ENCODE results near the gene POU6F2.

Gene POU6F2

DNA sequence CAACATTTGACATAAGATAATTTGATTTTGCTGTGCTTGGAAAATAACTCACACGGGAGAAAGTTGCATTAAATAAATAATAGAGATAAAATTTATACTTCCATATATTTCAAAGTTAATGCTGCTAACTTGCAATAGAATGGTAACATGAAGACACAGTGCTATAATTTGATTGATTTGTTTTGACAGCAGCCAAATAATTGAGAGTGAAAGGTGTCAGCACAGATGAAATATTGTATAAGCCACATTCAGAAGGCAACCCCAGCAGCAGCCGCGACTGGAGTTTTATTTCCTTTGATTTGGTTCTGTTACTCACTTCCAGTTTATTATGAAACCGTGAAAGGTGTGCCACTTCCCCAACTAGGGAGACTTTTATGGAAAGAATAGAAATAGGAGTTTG lies 242.2 kb downstream of the POU6F2 start:
- no peak overlapping the region for H3K4me3 ChIP-seq (replicated peaks; ENCODE audit: low read depth, low read length)
- DNase-seq (ENCODE audit: low read depth): no peak
- TF ChIP-seq, protein P1, sequence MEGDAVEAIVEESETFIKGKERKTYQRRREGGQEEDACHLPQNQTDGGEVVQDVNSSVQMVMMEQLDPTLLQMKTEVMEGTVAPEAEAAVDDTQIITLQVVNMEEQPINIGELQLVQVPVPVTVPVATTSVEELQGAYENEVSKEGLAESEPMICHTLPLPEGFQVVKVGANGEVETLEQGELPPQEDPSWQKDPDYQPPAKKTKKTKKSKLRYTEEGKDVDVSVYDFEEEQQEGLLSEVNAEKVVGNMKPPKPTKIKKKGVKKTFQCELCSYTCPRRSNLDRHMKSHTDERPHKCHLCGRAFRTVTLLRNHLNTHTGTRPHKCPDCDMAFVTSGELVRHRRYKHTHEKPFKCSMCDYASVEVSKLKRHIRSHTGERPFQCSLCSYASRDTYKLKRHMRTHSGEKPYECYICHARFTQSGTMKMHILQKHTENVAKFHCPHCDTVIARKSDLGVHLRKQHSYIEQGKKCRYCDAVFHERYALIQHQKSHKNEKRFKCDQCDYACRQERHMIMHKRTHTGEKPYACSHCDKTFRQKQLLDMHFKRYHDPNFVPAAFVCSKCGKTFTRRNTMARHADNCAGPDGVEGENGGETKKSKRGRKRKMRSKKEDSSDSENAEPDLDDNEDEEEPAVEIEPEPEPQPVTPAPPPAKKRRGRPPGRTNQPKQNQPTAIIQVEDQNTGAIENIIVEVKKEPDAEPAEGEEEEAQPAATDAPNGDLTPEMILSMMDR (IDR thresholded peaks at IDR 0.05; ENCODE audit: low read length, missing control alignments): no peak

GRCh38 chr7:39221901-39222300 lies 244.2 kb downstream of the POU6F2 start:
- no peak for DNase-seq (ENCODE audit: low read depth)
- H3K4me3 ChIP-seq (replicated peaks; ENCODE audit: low read depth, low read length): no peak overlapping the region
- TF ChIP-seq, protein P1 (IDR thresholded peaks at IDR 0.05; ENCODE audit: low read length, missing control alignments): no peak

- no peak overlapping the region for H3K4me3 ChIP-seq (replicated peaks; ENCODE audit: low read depth, low read length)
- TF ChIP-seq, protein P1 (IDR thresholded peaks at IDR 0.05; ENCODE audit: low read length, missing control alignments): no peak
- DNase-seq (ENCODE audit: low read depth): no peak
Observed at GRCh38 chr7:39228946-39229345, 251.2 kb downstream of the POU6F2 start.

DNA sequence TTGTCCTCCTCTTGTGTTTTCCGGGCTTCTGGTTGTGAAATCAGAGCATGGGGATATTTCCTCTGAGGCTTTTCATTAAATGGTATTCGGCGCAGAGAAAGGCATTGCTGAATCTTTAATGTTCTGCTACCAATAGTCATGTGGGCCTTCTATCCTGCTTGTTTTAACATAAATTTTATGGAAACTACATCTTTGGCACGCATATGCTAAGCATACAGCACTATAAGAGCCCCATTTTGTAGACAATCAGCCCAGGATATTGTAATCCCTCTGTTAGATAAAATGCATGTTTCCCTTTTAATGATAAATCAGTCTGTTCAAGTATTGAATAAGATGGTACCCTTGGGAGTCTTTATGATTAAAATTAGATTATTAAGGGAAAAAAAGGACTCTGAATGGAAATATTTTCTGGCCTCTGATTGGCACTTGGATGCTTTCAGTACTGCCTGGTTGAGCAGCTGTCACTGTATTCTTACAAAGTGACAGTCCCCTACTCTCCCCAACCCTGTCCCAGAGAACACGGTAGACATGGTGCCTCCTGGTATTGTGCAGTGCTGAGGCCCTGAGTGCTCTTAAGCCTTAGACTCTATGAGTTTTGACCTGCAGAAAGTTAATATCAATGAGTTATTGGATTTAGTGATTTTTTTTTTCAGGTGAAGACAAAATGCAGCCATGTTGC lies 256.3 kb downstream of the POU6F2 start:
- DNase-seq (ENCODE audit: low read depth): no peak
- TF ChIP-seq, protein P1 (IDR thresholded peaks at IDR 0.05; ENCODE audit: low read length, missing control alignments): no peak
- H3K4me3 ChIP-seq (replicated peaks; ENCODE audit: low read depth, low read length): no peak overlapping the region

DNA sequence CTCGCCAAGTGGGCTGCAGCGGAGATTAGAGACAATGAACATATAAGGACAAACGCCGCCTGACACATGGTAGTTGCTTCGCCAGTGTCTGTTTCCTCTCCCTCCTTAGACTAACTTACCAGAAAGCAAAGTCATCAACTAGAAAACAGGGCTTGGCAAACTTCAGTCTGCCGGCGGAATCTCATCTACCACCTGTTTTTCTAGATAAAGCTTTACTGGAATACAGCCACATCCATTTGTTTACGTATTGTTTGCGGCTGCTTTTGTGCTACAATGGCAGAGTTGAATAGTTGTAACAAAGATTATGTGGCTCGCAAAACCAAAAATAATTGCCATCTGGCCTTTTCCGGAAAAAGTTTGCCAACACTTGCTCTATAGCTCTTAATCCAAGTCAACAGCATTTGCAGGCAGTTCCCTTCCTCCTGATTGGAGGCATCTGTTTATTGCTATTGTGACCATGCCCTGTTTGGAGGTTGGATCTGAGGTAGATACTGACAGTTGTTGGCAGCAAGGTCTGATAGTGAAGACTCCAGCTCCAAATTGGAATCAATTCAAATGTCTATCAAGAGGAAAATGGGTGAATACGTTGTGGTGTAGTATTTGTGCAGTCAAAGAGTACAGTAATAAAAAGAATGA lies 260.6 kb downstream of the POU6F2 start:
- TF ChIP-seq, protein P1 (IDR thresholded peaks at IDR 0.05; ENCODE audit: low read length, missing control alignments): no peak
- no peak overlapping the region for H3K4me3 ChIP-seq (replicated peaks; ENCODE audit: low read depth, low read length)
- DNase-seq (ENCODE audit: low read depth): no peak

- no peak overlapping the region for H3K4me3 ChIP-seq (replicated peaks; ENCODE audit: low read depth, low read length)
- TF ChIP-seq, protein P1 (IDR thresholded peaks at IDR 0.05; ENCODE audit: low read length, missing control alignments): no peak
- DNase-seq (ENCODE audit: low read depth): no peak
Observed at GRCh38 chr7:39240864-39241263, 263.2 kb downstream of the POU6F2 start.

DNA sequence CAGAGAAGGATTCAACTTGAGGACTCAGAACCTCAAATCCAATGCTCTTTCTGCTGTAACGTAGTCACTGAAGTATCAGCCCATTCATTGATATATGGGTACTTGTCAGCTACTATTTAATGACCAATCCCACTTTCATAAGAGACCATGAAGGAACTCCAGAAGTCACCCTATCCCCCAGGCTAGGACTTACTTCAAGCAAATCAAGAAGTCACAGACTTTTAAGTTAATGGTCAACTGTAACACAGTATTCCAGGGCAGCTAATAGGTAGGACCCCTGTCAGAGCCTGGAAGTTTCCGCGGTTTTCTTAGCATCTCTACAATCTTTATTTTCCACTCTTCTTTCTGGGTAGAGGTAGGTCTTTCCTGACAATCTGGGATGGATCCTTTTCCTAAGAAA lies 269.9 kb downstream of the POU6F2 start:
- TF ChIP-seq, protein P1 (IDR thresholded peaks at IDR 0.05; ENCODE audit: low read length, missing control alignments): no peak

More for the DNA sequence above, 269.9 kb downstream of the POU6F2 start:
- H3K4me3 ChIP-seq (replicated peaks; ENCODE audit: low read depth, low read length): no peak overlapping the region
- DNase-seq (ENCODE audit: low read depth): no peak

Data from fibroblast of pulmonary artery (primary cell).